H1 (cell line): ENCODE data around the gene IFITM2. TPM values are rescaled to one million over a fixed set of nuclear protein-coding genes. Genes with fewer than 3 reads are reported as not detected.

ENCODE experiments used
- CTCF ChIA-PET: fragments of 300-600 bp; sonication (Branson Sonifier 250); formaldehyde crosslinking; loops from one replicate; lab custom pipeline; 2021; ENCODE audit not compliant: partially characterized antibody; lab: Charles Lee
- POLR2A ChIA-PET: fragments of 300-600 bp; sonication (Branson Sonifier 250); formaldehyde crosslinking; loops from one replicate; lab custom pipeline; 2021; ENCODE audit warnings: inconsistent platforms; ENCODE audit not compliant: partially characterized antibody; lab: Charles Lee
- DNase-seq, 2 experiments: peaks; one replicate each; pipeline versions ENCODE4 v3.0.0 to v3.0.0-alpha.2; 2010 to 2022; ENCODE audit warnings: low spot score in 2 of 2, low read depth in 1 of 2, mixed read lengths in 1 of 2
- FAIRE-seq: peaks from 2 replicates; lab custom pipeline; 2011; peaks lifted over from hg19 to GRCh38; lab: Jason Lieb, UNC
- H2AFZ ChIP-seq: 2 replicates; pipeline ENCODE4 v1.8.1; 2012; ENCODE audit warnings: low read length, inconsistent platforms
- H2AK5ac ChIP-seq: 2 replicates; pipeline ENCODE4 v1.6.1; 2013; ENCODE audit warnings: low read depth, low read length
- H2BK120ac ChIP-seq: replicated peaks from 2 replicates; pipeline ENCODE3; 2013; ENCODE audit warnings: low read depth, low read length, inconsistent platforms
- H2BK12ac ChIP-seq: 2 replicates; pipeline ENCODE4 v1.6.1; 2013; ENCODE audit warnings: low read depth, low read length
- H2BK15ac ChIP-seq: 2 replicates; pipeline ENCODE4 v1.6.1; 2013; ENCODE audit warnings: low read length
- H2BK20ac ChIP-seq: 2 replicates; pipeline ENCODE4 v1.6.1; 2013; ENCODE audit warnings: low read length
- H2BK5ac ChIP-seq: 2 replicates; pipeline ENCODE4 v1.6.1; 2013; ENCODE audit warnings: low read depth, low read length
- H3K14ac ChIP-seq: 2 replicates; pipeline ENCODE4 v1.6.1; 2013; ENCODE audit warnings: inconsistent platforms; ENCODE audit not compliant: insufficient read length
- H3K18ac ChIP-seq: 2 replicates; pipeline ENCODE4 v1.6.1; 2013; ENCODE audit warnings: low read length; ENCODE audit errors: extremely low read depth
- H3K23ac ChIP-seq: 2 replicates; pipeline ENCODE4 v1.6.1; 2013; ENCODE audit warnings: inconsistent platforms; ENCODE audit not compliant: insufficient read length
- H3K23me2 ChIP-seq: 2 replicates; pipeline ENCODE4 v1.6.1; 2013; ENCODE audit warnings: low read depth, low read length
- H3K27ac ChIP-seq: 2 replicates; pipeline ENCODE4 v1.6.1; 2011; ENCODE audit warnings: low read depth, low read length, inconsistent platforms
- H3K27me3 ChIP-seq, 4 experiments: replicated peaks in 1 of 4; 1 replicate in 1 of 4; 2 replicates in 3 of 4; pipeline versions ENCODE4 v1.6.1 to v1.8.1; 2011 to 2013; ENCODE audit warnings: low read length in 3 of 4, mild to moderate bottlenecking in 3 of 4, inconsistent platforms in 2 of 4, mixed read lengths in 2 of 4, moderate library complexity in 1 of 4; ENCODE audit not compliant: control insufficient read depth in 3 of 4, insufficient read depth in 3 of 4; ENCODE audit errors: extremely low read depth in 1 of 4
- H3K36me3 ChIP-seq, 4 experiments: 2 replicates each; pipeline versions ENCODE4 v1.6.1 to v1.8.1; 2011 to 2013; ENCODE audit warnings: mild to moderate bottlenecking in 4 of 4, low read length in 3 of 4, moderate library complexity in 2 of 4, control low read depth in 1 of 4, inconsistent platforms in 1 of 4; ENCODE audit not compliant: insufficient read depth in 4 of 4, control insufficient read depth in 2 of 4
- H3K4ac ChIP-seq: replicated peaks from 2 replicates; pipeline ENCODE3; 2013; ENCODE audit warnings: low read length, low read depth, mixed read lengths, inconsistent platforms; ENCODE audit not compliant: insufficient read length
- H3K4me1 ChIP-seq, 4 experiments: replicated peaks in 1 of 4; 1 replicate in 1 of 4; 2 replicates in 3 of 4; pipeline versions ENCODE4 v1.6.1 to v1.8.1; 2011 to 2013; ENCODE audit warnings: low read length in 3 of 4, inconsistent platforms in 2 of 4, mixed read lengths in 1 of 4; ENCODE audit not compliant: insufficient read depth in 4 of 4, control insufficient read depth in 3 of 4
- H3K4me2 ChIP-seq, 2 experiments: 2 replicates each; pipeline versions ENCODE4 v1.6.1 to v1.8.1; 2011 to 2013; ENCODE audit warnings: low read depth in 2 of 2, low read length in 2 of 2, control low read depth in 1 of 2, inconsistent platforms in 1 of 2, mild to moderate bottlenecking in 1 of 2; ENCODE audit not compliant: insufficient read depth in 1 of 2
- H3K4me3 ChIP-seq, 4 experiments: fragments of 200-600, 300-600 bp in 1 of 4; sonication (generic), shearing (Covaris generic), sonication (Bioruptor Twin) in 1 of 4; 2 replicates each; pipeline versions ENCODE4 v1.5.1 to v1.8.1; 2011 to 2016; ENCODE audit warnings: low read length in 4 of 4, low read depth in 3 of 4, control low read depth in 2 of 4, inconsistent platforms in 2 of 4, mild to moderate bottlenecking in 2 of 4, mixed read lengths in 1 of 4, moderate library complexity in 1 of 4; ENCODE audit not compliant: insufficient read depth in 2 of 4; ENCODE audit errors: extremely low read depth in 1 of 4
- H3K56ac ChIP-seq: replicated peaks from 2 replicates; pipeline ENCODE3; 2013; ENCODE audit warnings: low read depth, mild to moderate bottlenecking, mixed read lengths, low read length, inconsistent platforms; ENCODE audit not compliant: insufficient read length
- H3K79me1 ChIP-seq: 2 replicates; pipeline ENCODE4 v1.6.1; 2013; ENCODE audit warnings: low read depth, low read length, control low read depth
- H3K79me2 ChIP-seq, 2 experiments: 2 replicates each; pipeline versions ENCODE4 v1.6.1 to v1.8.1; 2012 to 2013; ENCODE audit warnings: low read length in 2 of 2, mild to moderate bottlenecking in 2 of 2, inconsistent platforms in 1 of 2; ENCODE audit not compliant: insufficient read depth in 2 of 2, control insufficient read depth in 1 of 2
- H3K9ac ChIP-seq, 4 experiments: replicated peaks in 1 of 4; 1 replicate in 1 of 4; 2 replicates in 3 of 4; pipeline versions ENCODE4 v1.6.1 to v1.8.1; 2011 to 2013; ENCODE audit warnings: low read depth in 3 of 4, low read length in 3 of 4, control low read depth in 2 of 4, mild to moderate bottlenecking in 2 of 4, moderate library complexity in 2 of 4, inconsistent platforms in 1 of 4; ENCODE audit errors: extremely low read depth in 1 of 4
- H3K9me3 ChIP-seq, 2 experiments: 2 replicates each; pipeline versions ENCODE4 v1.6.1 to v1.8.1; 2012 to 2013; ENCODE audit warnings: mild to moderate bottlenecking in 2 of 2, moderate library complexity in 2 of 2, control low read depth in 1 of 2, inconsistent platforms in 1 of 2, low read depth in 1 of 2, low read length in 1 of 2, mixed read lengths in 1 of 2; ENCODE audit not compliant: insufficient read depth in 2 of 2
- H4K20me1 ChIP-seq, 2 experiments: replicated peaks in 1 of 2; 2 replicates each; pipeline versions ENCODE3 to v1.8.1; 2011 to 2013; ENCODE audit warnings: inconsistent platforms in 2 of 2, low read length in 2 of 2, mild to moderate bottlenecking in 1 of 2; ENCODE audit not compliant: insufficient read depth in 2 of 2, control insufficient read depth in 1 of 2
- H4K5ac ChIP-seq: 2 replicates; pipeline ENCODE4 v1.6.1; 2013; ENCODE audit warnings: low read length, low read depth, mixed read lengths, inconsistent platforms; ENCODE audit not compliant: insufficient read length
- H4K8ac ChIP-seq: 2 replicates; pipeline ENCODE4 v1.8.0; 2013; ENCODE audit warnings: mild to moderate bottlenecking, moderate library complexity, low read length, inconsistent platforms; ENCODE audit not compliant: insufficient read depth; ENCODE audit errors: extremely low read depth
- H4K91ac ChIP-seq: replicated peaks from 2 replicates; pipeline ENCODE3; 2013; ENCODE audit warnings: low read length, mixed read lengths, inconsistent platforms; ENCODE audit not compliant: insufficient read length
- CBX8 ChIP-seq: fragments of 300-800, 300-1000 bp; sonication (generic); IDR thresholded peaks from 2 replicates; pipeline ENCODE4 v1.7.1; 2016; ENCODE audit warnings: low read depth, low read length, borderline replicate concordance
- PHF8 ChIP-seq: fragments of 200-600 bp; sonication (generic); conservative IDR thresholded peaks from 2 replicates; pipeline ENCODE4 v1.7.1; 2012; ENCODE audit warnings: low read depth, mild to moderate bottlenecking, inconsistent platforms, low read length, moderate library complexity
- POU5F1 ChIP-seq: IDR thresholded peaks from 2 replicates; pipeline ENCODE4 v1.6.1; 2011; ENCODE audit warnings: low read depth, mild to moderate bottlenecking, low read length, moderate library complexity
- SIRT6 ChIP-seq: IDR thresholded peaks from one replicate; pipeline ENCODE4 v1.7.1; 2012; ENCODE audit warnings: low read length, inconsistent platforms
- TCF12 ChIP-seq: IDR thresholded peaks from 2 replicates; pipeline ENCODE4 v1.6.1; 2011; ENCODE audit warnings: low read depth, mild to moderate bottlenecking, low read length
- TEAD4 ChIP-seq: IDR thresholded peaks from 2 replicates; pipeline ENCODE4 v1.6.1; 2012; ENCODE audit warnings: low read depth, low read length, inconsistent platforms, mixed read lengths
- WGBS, 2 experiments: shearing (Covaris generic) in 1 of 2; methylation state at CpG; one replicate each; pipeline versions ENCODE4 v1.1.6 to v1.1.7; 2013 to 2015; ENCODE audit warnings: low lambda C conversion rate in 2 of 2, mixed read lengths in 2 of 2, inconsistent platforms in 1 of 2, low coverage in 1 of 2, missing lambda C conversion rate in 1 of 2; ENCODE audit not compliant: insufficient replicate concordance in 2 of 2, insufficient coverage in 1 of 2, insufficient read length in 1 of 2; ENCODE audit errors: extremely low coverage in 1 of 2, missing lambda C conversion rate in 1 of 2; 5-methylcytosine and 5-hydroxymethylcytosine counted together
- polyA plus RNA-seq, 7 experiments: library from polyadenylated mRNA; depleted of rRNA in 3 of 7; stranded (reverse) in 5 of 7; unstranded in 2 of 7; fragments of >200 nt in 5 of 7; fragments of 200-250 nt in 2 of 7; gene quantifications; 1 replicate in 5 of 7; 2 replicates in 1 of 7; 4 replicates in 1 of 7; pipeline versions ENCODE4 v1.2.1 to v1.2.3, GENCODE V29; 2011 to 2013; ENCODE audit warnings: missing spikeins in 2 of 7, mixed read lengths in 2 of 7
- total RNA-seq: library from RNA; stranded (reverse); fragmentation: NEBNext Ultra II Directional; extraction: Animal tissue kit (Norgen Biotek cat#: 25700); gene quantifications from 2 replicates; pipeline ENCODE4 v1.2.1, GENCODE V29; 2021
- TF ChIP-seq, protein P1 (sequence below), 3 experiments: IDR thresholded peaks; 1 replicate in 2 of 3; 2 replicates in 1 of 3; pipeline versions ENCODE4 v1.5.1 to v1.6.1; 2011; ENCODE audit warnings: low read length in 3 of 3, mild to moderate bottlenecking in 3 of 3, inconsistent platforms in 2 of 3, low read depth in 1 of 3, moderate library complexity in 1 of 3; ENCODE audit not compliant: insufficient read depth in 1 of 3; ENCODE audit errors: control extremely low read depth in 1 of 3

Gene IFITM2
- total and polyA plus RNA-seq, 2 of the 8 experiments (the other 6 are each of a cell fraction or from before 2014, with no cell fraction given) = 399 to 764 TPM

- H2AK5ac ChIP-seq = peak overlapping the region; percentile 86
- POLR2A ChIA-PET = interaction anchor here (0.6 to 5.2 kb wide), 18 partner anchors 11 to 1489 kb away, joined by 3 to 33 read pairs (median 4); no protein-coding TSS in a partner anchor
- TF ChIP-seq TEAD4 = peak; percentile 58
- no peak for TF ChIP-seq CBX8
- TF ChIP-seq TCF12 = peak; percentile 77; the same call in 1 of the 2 replicates
- TF ChIP-seq PHF8 = no peak
- no peak for TF ChIP-seq POU5F1
- no peak for TF ChIP-seq SIRT6
- TF ChIP-seq, protein P1, sequence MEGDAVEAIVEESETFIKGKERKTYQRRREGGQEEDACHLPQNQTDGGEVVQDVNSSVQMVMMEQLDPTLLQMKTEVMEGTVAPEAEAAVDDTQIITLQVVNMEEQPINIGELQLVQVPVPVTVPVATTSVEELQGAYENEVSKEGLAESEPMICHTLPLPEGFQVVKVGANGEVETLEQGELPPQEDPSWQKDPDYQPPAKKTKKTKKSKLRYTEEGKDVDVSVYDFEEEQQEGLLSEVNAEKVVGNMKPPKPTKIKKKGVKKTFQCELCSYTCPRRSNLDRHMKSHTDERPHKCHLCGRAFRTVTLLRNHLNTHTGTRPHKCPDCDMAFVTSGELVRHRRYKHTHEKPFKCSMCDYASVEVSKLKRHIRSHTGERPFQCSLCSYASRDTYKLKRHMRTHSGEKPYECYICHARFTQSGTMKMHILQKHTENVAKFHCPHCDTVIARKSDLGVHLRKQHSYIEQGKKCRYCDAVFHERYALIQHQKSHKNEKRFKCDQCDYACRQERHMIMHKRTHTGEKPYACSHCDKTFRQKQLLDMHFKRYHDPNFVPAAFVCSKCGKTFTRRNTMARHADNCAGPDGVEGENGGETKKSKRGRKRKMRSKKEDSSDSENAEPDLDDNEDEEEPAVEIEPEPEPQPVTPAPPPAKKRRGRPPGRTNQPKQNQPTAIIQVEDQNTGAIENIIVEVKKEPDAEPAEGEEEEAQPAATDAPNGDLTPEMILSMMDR (IDR thresholded peaks at IDR 0.05; ENCODE audit: control extremely low read depth in 1 of 3, insufficient read depth in 1 of 3, low read depth in 1 of 3, low read length in 3 of 3) = peak; percentile 19 to 44 (median 31); a peak in 3 of 4 replicates
Measured at GRCh38 chr11:304915-305843, 2.4 kb upstream of the IFITM2 start.

More at GRCh38 chr11:304915-305843, 2.4 kb upstream of the IFITM2 start:
- Histone ChIP-seq H3K36me3 (no peaks in the 10 kb centered on the region), H4K91ac (peak overlapping the region; percentile 71), H3K4me1 (peaks cover 17 to 46% (median 33%) of the 10 kb centered on the region in 4 experiments), H3K56ac (no peak overlapping the region), H3K9me3 (no peaks in the 10 kb centered on the region), H3K4me2 (peak overlapping the region; percentile 44 to 54), H3K79me2 (peaks cover 0 to 3% of the 10 kb centered on the region in 2 experiments; a peak in 1 of 4 replicates), H2BK15ac (peak overlapping the region; percentile 1; the same call in 1 of the 2 replicates), H3K23me2 (peaks cover 5% of the 10 kb centered on the region; the same call in 1 of the 2 replicates), H3K14ac (no peak overlapping the region), H2BK20ac (peak overlapping the region; percentile 100), H2BK12ac (peak overlapping the region; percentile 99), H2BK120ac (peak overlapping the region; percentile 97), H3K23ac (no peak overlapping the region), H3K27ac (peak overlapping the region; percentile 31; the same call in 1 of the 2 replicates), H3K79me1 (no peaks in the 10 kb centered on the region), H3K9ac (peak overlapping the region in 1 of 4 experiments; percentile 42; a peak in 1 of 7 replicates), H4K5ac (peak overlapping the region; percentile 31), H4K20me1 (no peaks in the 10 kb centered on the region), H3K18ac (peak overlapping the region; percentile 72), H2AFZ (no peak overlapping the region), H3K27me3 (no peaks in the 10 kb centered on the region; a peak in 1 of 7 replicates), H2BK5ac (peak overlapping the region; percentile 82; the same call in 1 of the 2 replicates), H4K8ac (no peak overlapping the region), H3K4ac (no peak overlapping the region), H3K4me3 (peak overlapping the region in 2 of 4 experiments; percentile 3 to 42; a peak in 2 of 8 replicates)
- DNase-seq (no peak), FAIRE-seq (no peak)
- CTCF ChIA-PET = interaction anchor here (0.9 to 6.1 kb wide), 24 partner anchors 10 to 213 kb away, joined by 3 to 52 read pairs (median 4); no protein-coding TSS in a partner anchor
- 7% methylated on average over 12 of the region's 19 CpGs; no CpG with 5 or more reads in 1 of the 2 experiments for WGBS, 2 experiments
